Stimulated activated CD4-positive, alpha-beta T cell treated with anti-CD3 and anti-CD28 coated beads, Interleukin-12 subunit alpha, Interleukin-12 subunit beta, amount 100 ng/mL, for 48 hours (primary cell): ENCODE measurements around the gene IRAK2.
"Not testable (repeated sequence)": the region's sequence is repeated elsewhere in the genome, so short reads cannot be mapped to it uniquely, and the experiment has no call there.

Experiments
- DNase-seq, 3 donors: peaks; one replicate each; pipeline ENCODE4 v3.0.0-alpha.2; 2020; ENCODE audit warnings: low read depth in 2 of 3, low spot score in 1 of 3

Gene IRAK2

GRCh38 chr3:10158555-10158954 lies 6.2 kb upstream of the IRAK2 start:
- not testable (repeated sequence) for DNase-seq

- DNase-seq = no peak
These were observed 4.4 kb upstream of the IRAK2 start for GRCh38 chr3:10160346-10160745.

DNA sequence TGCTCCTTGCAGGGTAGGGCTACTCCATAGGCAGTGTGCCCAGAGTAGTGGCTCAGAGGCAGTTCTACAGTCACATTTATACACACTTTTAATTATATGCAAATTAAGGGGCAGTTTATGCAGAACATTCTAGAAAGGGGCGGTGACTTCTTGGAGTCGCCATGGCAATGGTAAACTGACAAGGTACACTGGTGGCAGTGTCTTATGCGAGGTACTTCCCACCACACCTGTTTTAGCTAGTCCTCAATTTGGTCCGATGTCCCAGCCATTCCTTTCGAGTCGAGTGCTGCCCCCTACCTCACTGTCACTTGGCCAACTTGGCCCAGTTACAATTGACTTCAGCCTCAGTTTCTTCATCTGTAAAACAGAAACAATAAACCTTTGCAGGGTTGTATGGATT lies 3.8 kb upstream of the IRAK2 start:
- no peak for DNase-seq

GRCh38 chr3:10162185-10162584 lies 2.5 kb upstream of the IRAK2 start:
- DNase-seq = no peak

DNA sequence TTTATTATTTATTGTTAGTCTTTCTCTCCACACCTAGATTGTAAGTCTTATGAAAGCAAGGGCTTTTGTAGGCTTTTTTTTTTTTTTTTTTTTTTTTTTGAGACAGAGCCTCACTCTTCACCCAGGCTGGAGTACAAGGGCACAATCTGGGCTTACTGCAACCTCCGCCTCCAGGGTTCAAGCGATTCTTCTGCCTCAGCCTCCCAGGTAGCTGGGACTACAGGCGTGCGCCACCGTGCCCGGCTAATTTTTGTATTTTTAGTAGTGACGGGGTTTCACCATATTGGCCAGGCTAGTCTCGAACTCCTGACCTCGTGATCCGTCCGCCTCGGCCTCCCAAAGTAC lies 546 bp upstream of the IRAK2 start:
- not testable (repeated sequence) for DNase-seq

- DNase-seq = no peak
These were observed 1.5 kb downstream of the IRAK2 start for GRCh38 chr3:10166213-10166604.

DNA sequence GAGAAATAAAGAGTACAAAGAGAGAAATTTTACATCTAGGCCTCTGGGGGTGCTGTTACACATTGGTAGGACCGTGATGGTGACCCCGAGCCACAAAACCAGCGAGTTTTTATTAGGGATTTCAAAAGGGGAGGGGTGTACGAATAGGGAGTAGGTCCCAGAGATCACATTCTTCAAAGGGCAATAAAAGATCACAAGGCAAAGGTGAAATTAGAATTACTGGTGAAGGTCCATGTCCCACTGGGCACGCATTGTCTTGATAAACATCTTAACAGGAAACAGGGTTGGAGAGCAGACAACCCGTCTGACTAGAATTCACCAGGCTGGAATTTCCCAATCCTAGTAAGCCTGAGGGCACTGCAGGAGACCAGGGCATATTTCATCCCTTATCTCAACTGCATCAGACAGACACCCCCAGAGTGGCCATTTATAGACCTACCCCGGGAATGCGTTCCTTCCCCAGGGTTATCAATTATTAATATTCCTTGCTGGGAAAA lies 4.3 kb downstream of the IRAK2 start:
- DNase-seq = no peak

- DNase-seq = no peak
These were observed 6.3 kb downstream of the IRAK2 start for GRCh38 chr3:10170915-10171478.

DNA sequence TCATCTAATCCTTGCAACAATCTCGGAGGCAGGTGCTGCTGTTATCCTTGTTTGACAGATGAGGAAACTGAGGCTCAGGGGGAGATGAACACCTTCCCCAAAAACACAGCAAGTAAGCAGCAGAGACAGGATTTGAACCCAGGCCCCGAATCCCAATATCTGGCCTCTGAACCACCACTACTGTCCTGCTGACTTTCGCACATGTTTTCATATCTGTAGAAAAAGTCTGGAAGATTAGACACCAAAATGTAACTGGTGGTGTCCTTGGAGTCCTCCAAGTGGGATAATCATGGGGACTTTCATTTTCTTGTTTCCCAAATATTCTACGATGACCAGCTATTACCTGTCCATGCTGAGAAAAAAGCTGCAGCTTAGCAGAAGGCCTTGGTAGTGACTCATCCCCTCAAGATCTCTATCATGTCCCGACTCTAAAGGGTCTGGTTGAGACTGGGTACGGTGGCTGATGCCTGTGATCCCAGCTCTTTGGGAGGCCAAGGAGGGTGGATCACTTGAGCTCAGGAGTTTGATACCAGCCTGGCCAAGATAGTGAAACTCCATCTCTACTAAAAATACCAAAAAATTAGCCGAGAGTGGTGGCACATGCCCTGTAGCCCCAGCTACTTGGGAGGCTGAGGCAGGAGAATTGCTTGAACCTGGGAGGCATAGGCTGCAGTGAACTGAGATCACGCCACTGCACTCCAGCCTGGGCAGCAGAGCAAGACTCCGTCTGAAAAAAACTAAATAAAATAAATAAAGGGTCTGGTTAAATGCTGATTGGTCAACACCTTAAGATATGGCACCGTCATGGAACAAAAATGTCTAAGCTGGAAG lies 8.6 kb downstream of the IRAK2 start:
- DNase-seq = no peak

GRCh38 chr3:10173926-10174435 lies 9.3 kb downstream of the IRAK2 start:
- no peak for DNase-seq

GRCh38 chr3:10175334-10175733 lies 10.6 kb downstream of the IRAK2 start:
- DNase-seq = not testable (repeated sequence)

DNA sequence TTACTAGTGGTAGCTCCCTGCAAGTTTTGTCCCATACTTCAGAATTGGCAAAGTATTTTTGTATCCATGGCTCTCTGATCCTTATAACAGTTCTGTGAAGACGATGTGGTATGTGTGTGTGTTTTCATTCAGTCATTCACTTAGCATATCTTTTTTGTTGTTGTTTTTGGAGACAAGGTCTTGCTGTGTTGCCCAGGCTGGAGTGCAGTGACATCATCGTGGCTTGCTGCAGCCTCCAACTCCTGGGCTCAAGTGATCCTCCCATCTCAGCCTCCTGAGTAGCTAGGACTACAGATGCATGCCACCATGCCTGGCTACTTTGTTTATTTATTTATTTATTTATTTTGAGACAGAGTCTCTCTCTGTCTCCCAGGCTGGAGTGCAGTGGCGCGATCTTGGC lies 11.4 kb downstream of the IRAK2 start:
- not testable (repeated sequence) for DNase-seq

DNA sequence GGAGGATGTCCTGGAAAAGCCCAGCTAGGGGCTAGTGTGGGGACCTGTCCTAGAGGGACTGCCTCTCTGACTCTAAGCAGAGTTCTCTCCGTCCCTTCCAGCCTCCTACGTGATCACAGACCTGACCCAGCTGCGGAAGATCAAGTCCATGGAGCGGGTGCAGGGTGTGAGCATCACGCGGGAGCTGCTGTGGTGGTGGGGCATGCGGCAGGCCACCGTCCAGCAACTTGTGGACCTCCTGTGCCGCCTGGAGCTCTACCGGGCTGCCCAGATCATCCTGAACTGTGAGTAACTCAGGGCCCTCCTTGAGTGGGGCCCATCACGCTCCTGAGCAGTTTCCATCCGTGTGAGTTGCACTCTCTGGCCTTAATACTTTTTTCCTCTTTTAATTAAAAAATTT lies 13.0 kb downstream of the IRAK2 start:
- DNase-seq = no peak

- no peak for DNase-seq
These were observed 14.2 kb downstream of the IRAK2 start for GRCh38 chr3:10178892-10179291.

DNA sequence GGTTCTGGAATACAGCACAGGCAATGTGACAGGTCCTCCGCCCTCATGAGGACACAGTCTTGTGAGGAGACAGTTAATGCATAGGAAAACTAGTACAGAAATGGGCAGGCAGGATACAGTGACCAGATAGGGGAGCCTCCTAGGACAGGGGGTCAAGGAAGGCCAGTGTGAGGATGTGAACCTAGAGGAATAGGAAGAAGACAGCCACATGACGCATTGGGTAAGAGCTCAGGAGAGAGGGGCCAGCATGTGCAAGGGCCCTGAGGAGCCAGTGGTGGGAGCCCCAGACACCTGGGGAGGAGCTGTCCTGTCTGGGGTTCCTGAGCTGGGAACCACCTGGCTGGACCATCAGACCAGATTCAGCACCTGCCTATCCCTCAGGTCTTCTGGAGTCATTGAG lies 15.6 kb downstream of the IRAK2 start:
- no peak for DNase-seq

DNA sequence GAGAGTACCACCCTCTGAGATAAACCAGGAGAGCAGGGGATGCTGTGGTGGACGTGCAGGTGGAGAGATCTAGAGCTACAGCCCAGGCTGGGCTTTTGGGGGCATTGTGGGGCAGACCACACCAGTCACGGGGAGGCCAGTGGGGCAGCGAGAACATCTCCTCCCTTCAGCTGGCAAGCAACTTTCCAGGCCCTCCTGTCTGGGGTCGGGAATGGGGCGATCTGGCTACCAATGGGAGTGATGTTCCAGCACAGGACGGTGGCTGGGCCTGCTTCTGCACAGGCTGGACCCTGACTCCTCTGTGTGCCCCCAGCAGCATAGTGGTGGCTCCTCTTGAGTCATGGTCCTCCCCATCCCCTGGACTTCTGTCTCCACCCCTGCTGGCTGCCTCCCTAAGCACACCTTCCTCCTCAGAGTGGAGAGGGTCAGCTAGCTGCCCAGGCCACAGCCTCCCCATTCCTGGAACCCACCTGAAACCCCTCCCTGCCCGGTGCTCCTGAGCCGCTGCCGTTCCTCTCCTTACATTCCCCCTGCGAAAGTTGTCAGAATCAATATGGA lies 16.1 kb downstream of the IRAK2 start:
- no peak for DNase-seq

- DNase-seq = no peak
These were observed 18.2 kb downstream of the IRAK2 start for GRCh38 chr3:10182950-10183349.

GRCh38 chr3:10184250-10184649 lies 19.5 kb downstream of the IRAK2 start:
- DNase-seq = no peak

GRCh38 chr3:10185804-10186762 lies 21.4 kb downstream of the IRAK2 start:
- DNase-seq = no peak

DNA sequence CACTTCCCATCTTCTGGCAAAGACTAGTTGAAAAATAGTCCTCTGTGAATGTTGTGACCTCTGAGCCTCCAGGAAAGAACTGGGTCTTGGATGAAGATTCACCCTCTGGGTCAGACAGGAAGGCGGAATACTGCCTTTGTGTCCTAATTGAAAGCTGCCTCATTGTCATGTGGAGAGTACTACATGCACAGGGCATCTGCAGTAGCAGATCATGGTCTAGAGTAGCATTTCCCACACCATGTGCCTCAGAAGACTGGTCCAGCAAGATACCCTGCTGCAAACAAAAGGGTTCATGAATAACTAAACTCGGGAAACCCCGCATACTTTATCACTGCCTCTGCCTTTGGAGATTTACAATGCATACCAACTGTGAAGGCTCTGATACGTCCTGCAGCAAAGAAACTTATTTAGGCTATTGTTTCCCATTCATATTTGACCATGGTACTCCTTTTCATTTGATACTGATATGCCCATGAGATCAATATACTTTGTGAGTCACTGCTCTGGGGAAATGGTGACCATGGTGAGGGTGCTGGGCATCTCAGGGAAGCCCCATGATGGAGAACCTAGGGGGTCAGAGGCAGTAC lies 22.7 kb downstream of the IRAK2 start:
- DNase-seq = no peak

DNA sequence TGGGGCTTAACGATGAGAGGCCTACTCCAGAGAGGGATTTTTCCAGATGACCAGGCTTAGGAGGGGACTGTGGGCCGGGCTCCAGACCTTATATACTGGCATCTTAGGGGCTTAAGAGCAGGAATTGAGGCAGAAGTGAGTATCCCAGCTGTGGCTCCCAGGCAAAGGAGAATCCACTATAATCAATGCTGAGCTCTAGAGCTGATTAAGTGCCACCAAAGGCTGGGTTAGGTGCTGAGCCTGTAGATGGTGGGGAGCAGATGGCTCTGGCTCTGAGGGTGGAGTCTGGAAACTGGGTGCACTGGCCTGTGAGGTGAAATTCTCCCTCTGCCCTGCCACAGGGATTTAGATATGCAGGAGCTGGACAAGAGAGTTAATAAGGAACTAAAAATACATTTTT lies 23.2 kb downstream of the IRAK2 start:
- DNase-seq = no peak
